Osteocyte (in vitro differentiated cells): ENCODE results near the gene SLC32A1. TPM values are rescaled to one million over a fixed set of nuclear protein-coding genes. Genes with fewer than 3 reads are reported as not detected.

Source experiments
- DNase-seq: peaks from one replicate; pipeline ENCODE4 v3.0.0; 2021; ENCODE audit warnings: mixed read lengths; ENCODE audit not compliant: unreplicated experiment; ENCODE audit errors: extremely low spot score
- H3K27ac Mint-ChIP-seq: one replicate; pipeline ENCODE4 v1.8.0; 2021; ENCODE audit warnings: mild to moderate bottlenecking, mixed read lengths; ENCODE audit not compliant: unreplicated experiment
- H3K27me3 Mint-ChIP-seq: one replicate; pipeline ENCODE4 v1.8.0; 2021; ENCODE audit warnings: mixed read lengths; ENCODE audit not compliant: unreplicated experiment
- H3K36me3 Mint-ChIP-seq: one replicate; pipeline ENCODE4 v1.8.0; 2021; ENCODE audit warnings: mixed read lengths; ENCODE audit not compliant: unreplicated experiment
- H3K4me1 Mint-ChIP-seq: one replicate; pipeline ENCODE4 v1.8.0; 2021; ENCODE audit warnings: mixed read lengths; ENCODE audit not compliant: unreplicated experiment
- H3K4me3 Mint-ChIP-seq: one replicate; pipeline ENCODE4 v1.8.0; 2021; ENCODE audit warnings: mild to moderate bottlenecking, moderate library complexity, mixed read lengths; ENCODE audit not compliant: unreplicated experiment
- H3K9me3 Mint-ChIP-seq: one replicate; pipeline ENCODE4 v1.8.0; 2021; ENCODE audit warnings: mixed read lengths; ENCODE audit not compliant: unreplicated experiment
- total RNA-seq: library from RNA; stranded (reverse); gene quantifications from 2 replicates; pipeline ENCODE4 v1.2.1, GENCODE V29; 2021
- TF ChIP-seq, protein P1 (sequence below): fragments of 200-600 bp; sonication (generic); IDR thresholded peaks from 2 replicates; pipeline ENCODE4 v1.5.0; 2021; ENCODE audit warnings: antibody characterized with exemption, mild to moderate bottlenecking, moderate library complexity

Gene SLC32A1
- total RNA-seq, 1 donor from 2014 or later = not detected

- no peak for DNase-seq
- H3K36me3 Mint-ChIP-seq = peaks cover 3% of the 10 kb centered on the region
Observed at GRCh38 chr20:38725931-38726803, 1.9 kb downstream of the SLC32A1 start.

GRCh38 chr20:38726804-38727606 lies 2.7 kb downstream of the SLC32A1 start:
- Mint-ChIP-seq H3K4me1 (peaks cover 38% of the 10 kb centered on the region), H3K27ac (no peak overlapping the region), H3K9me3 (no peaks in the 10 kb centered on the region), H3K27me3 (peaks cover 89% of the 10 kb centered on the region), H3K4me3 (no peak overlapping the region), H3K36me3 (peaks cover 3% of the 10 kb centered on the region)
- TF ChIP-seq, protein P1, sequence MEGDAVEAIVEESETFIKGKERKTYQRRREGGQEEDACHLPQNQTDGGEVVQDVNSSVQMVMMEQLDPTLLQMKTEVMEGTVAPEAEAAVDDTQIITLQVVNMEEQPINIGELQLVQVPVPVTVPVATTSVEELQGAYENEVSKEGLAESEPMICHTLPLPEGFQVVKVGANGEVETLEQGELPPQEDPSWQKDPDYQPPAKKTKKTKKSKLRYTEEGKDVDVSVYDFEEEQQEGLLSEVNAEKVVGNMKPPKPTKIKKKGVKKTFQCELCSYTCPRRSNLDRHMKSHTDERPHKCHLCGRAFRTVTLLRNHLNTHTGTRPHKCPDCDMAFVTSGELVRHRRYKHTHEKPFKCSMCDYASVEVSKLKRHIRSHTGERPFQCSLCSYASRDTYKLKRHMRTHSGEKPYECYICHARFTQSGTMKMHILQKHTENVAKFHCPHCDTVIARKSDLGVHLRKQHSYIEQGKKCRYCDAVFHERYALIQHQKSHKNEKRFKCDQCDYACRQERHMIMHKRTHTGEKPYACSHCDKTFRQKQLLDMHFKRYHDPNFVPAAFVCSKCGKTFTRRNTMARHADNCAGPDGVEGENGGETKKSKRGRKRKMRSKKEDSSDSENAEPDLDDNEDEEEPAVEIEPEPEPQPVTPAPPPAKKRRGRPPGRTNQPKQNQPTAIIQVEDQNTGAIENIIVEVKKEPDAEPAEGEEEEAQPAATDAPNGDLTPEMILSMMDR = peak; percentile 28
- no peak for DNase-seq

More at GRCh38 chr20:38725931-38726803, 1.9 kb downstream of the SLC32A1 start:
- Mint-ChIP-seq H3K27ac (no peak overlapping the region), H3K27me3 (peaks cover 90% of the 10 kb centered on the region), H3K9me3 (no peaks in the 10 kb centered on the region), H3K4me1 (peaks cover 34% of the 10 kb centered on the region), H3K4me3 (no peak overlapping the region)
- TF ChIP-seq, protein P1 = peak; percentile 32

- DNase-seq = no peak
- peaks cover 38% of the 10 kb centered on the region for H3K4me1 Mint-ChIP-seq
- TF ChIP-seq, protein P1 = no peak
- H3K4me3 Mint-ChIP-seq = no peak overlapping the region
- no peak overlapping the region for H3K27ac Mint-ChIP-seq
- no peaks in the 10 kb centered on the region for H3K9me3 Mint-ChIP-seq
- H3K27me3 Mint-ChIP-seq = peaks cover 88% of the 10 kb centered on the region
- H3K36me3 Mint-ChIP-seq = peaks cover 3% of the 10 kb centered on the region
Observed at GRCh38 chr20:38727607-38728190, 3.4 kb downstream of the SLC32A1 start.

GRCh38 chr20:38728191-38728781 lies 4.0 kb downstream of the SLC32A1 start:
- TF ChIP-seq, protein P1 = no peak
- peaks cover 88% of the 10 kb centered on the region for H3K27me3 Mint-ChIP-seq
- DNase-seq = no peak
- no peaks in the 10 kb centered on the region for H3K9me3 Mint-ChIP-seq
- H3K36me3 Mint-ChIP-seq = peaks cover 3% of the 10 kb centered on the region
- H3K4me1 Mint-ChIP-seq = peaks cover 36% of the 10 kb centered on the region
- H3K27ac Mint-ChIP-seq = no peak overlapping the region
- H3K4me3 Mint-ChIP-seq = no peak overlapping the region
